OCI-LY7 (cell line): ENCODE results near the gene MEF2D.

ENCODE experiments used
- CTCF ChIP-seq: fragments of 200-600 bp; sonication (generic); conservative IDR thresholded peaks from 2 replicates; pipeline ENCODE4 v1.5.1; 2014; ENCODE audit warnings: mild to moderate bottlenecking, antibody characterized with exemption, low read length, moderate library complexity, mixed read lengths
- EZH2phosphoT487 ChIP-seq: fragments of 200-600 bp; sonication (generic); IDR thresholded peaks from 2 replicates; pipeline ENCODE4 v1.6.1; 2018; ENCODE audit warnings: low read depth, borderline replicate concordance, mild to moderate bottlenecking, mixed run types, antibody characterized with exemption, low read length, moderate library complexity, mixed read lengths

- TF ChIP-seq CTCF, result no peak
- no peak for TF ChIP-seq EZH2phosphoT487
These were observed 62.1 kb downstream of the MEF2D start for GRCh38 chr1:156438278-156438987.
